HG03558 (cell line): ENCODE data around the gene FLOT1.

Source experiments
- ATAC-seq: cut with Tn5 transposase; IDR thresholded peaks from one replicate; pipeline ENCODE4 v1.9.1; 2021; ENCODE audit warnings: moderate number of reproducible peaks; ENCODE audit not compliant: unreplicated experiment; ENCODE audit errors: extremely low read depth

Gene FLOT1

DNA sequence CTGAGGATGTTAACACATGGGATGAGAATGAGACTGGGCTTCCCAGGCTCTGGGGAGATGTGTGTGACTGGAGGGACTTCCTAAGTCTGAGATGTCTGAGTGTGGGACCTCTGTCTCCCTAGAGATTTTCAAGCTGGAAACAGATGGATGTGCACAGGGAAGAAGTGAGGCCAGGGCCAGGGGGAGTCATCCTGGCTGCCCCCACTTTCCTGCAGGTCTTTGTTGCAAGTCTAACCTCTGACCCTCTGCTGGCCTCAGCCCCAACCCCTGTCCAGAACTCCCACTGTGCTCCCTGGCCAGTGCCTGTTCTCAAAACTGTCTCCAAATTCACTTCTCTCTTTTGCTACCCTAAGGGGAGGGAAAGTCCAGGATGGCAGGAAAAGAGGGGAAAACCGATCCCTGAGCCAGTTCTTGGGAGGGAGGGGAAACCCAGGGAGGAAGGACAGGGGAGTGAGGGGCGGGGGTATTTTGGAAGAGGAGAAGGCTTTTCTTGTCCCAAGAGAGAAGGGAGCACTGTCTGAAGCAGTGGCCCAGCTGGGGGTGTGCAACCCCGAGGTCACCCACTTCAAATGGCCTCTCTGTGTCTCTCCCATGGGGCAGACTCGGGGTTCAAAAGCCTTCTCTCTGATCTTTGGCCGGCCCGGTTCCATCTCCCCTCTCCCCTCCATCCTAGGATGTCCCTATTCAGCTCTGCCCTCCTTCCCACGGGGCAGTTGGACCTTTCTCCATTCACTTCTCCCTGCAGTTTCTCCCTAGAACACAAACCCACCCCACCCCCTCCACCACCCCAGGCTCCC, 59.1 kb downstream of the FLOT1 start:
- no peak for ATAC-seq

DNA sequence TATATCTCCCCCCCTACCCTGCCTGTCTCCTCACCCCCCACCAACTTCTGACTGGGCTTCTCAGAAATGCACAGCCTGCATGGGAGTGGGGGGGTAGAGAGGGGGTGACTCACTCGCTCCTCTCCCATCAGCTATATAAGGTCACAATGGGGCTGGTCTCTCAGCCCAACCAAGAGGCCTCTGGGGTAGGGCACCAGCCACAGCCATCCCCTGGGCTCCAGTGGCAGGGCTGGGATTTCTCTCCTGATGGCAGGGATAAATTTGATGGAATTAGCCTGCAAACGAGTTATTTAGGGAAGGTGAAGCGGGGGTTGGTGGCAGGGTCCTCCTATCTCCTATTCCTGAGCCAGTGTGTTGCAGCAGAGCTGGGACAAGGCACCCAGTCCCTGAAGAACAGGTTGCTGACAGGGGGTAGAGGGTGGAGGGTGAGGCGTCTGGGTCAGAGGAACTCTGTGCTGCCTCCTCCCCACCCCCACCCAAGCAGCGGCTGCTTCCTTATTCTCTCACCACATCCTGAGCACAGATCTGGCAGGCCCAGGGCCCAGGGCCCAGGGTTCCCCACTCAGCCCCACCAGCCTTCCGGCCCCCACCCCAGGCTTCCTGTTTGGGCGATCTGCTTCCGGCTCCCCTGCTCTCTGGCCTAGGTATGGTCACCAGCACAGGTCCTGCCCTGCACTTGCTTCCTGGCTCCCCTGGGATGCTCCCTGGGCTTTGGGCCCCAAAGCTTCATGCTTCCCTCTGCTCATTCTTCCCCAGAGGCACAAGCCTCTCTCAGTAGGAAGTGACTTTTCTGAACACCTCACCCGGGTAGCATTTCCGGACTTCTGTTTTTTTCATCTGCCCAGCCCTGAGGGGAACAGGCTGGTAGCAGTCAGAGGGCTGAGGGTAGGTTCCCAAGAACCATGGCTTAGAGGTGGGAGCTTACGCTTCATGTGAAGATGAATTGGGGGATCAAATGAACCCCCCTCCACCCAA, 60.1 kb downstream of the FLOT1 start:
- ATAC-seq, result no peak

DNA sequence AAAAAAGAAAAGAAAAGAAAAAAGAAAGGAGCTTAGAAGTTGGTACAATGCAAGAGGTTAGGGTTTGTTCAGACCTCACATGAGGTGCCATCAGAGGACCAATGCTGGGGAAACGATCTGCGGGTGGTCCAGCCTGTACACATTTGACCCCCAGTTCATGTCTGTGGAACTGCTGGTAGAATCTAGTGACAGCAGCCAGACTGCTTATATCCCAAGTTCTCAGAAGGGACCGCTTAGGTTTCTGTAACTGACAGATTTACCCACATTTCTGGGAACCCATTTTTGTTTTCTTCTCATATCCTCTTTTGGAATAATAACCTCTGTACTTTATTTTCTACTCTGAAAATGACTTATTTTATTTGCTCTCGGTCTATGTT, 60.7 kb downstream of the FLOT1 start:
- no peak for ATAC-seq

DNA sequence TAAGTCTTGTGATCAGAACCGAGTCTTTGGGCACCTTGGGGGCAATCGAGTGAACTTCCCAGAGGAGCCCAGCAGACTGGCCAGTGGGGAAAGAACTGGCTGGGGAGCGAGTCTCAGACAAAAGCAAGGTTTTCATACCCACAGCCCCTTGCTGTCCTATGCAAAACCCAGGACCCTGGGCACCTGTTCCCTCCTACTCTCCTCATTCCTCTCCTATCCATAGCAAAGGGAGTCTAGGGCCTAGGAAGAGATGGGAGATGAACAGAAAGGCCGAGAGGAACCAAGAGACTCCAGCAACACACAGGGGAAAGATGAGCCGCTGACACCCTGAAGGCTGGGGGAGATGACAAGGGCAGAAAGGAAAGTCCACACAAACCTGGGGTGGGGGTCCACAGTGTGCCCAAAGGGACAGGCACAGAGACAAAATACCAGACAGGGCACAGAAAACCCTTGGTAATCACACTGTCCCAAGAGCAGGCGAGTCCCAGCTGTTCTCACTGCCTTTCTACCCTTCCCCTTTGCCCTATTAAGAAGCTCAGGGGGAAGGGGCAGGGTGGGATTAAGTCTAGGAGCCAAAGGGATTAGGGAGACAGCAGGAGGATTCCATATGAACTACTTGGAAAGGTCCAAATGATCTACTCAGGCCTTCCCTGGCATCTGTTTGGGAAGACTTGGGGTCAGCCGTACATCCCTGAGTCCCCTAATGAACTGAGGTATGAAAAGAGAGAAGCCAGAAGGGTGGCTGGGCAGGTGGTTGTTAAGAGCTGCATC, 62.5 kb downstream of the FLOT1 start:
- no peak for ATAC-seq

DNA sequence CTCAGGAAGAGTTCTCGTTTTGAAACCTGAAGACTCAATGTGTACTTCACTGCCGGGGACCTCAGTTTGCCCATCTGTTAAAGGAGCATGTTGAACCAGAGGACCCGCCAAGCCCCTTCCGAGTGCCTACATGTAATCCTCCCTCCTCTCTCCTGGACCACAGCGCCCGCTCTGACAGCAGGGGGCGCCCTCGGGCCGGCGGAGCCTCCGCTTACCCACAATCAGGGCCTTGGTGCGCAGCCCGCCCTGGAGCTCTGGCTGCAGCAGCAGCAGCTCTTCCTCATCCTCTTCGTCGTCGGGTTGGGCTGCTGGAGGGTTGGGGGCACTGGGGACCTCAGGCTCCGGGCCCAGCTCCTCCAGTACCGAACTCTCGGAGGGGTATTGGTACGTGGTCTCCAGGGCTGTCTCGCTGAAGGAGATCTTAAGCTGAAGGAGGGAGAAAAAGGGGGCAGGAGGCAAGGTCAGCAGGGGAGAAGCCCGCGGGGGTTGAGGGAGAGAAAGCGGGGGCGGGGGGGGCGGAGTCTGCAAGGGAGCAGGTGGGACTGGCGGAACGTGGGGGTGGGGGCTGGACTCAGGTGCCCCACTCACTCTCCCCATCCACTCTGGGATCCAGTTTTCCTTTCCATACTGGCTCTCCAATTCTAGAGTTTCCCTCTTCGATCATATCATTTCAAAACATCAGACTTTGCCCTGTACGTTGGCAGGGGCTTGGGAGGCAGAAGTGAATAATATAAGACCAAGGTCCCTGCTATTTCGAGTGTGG, 63.3 kb downstream of the FLOT1 start:
- no peak for ATAC-seq
